ENCODE data around the gene MUC20.
"Not testable (repeated sequence)": the region's sequence is repeated elsewhere in the genome, so short reads cannot be mapped to it uniquely, and the experiment has no call there.

MUC20 gene

GRCh38 chr3:195770081-195770840 is 49.5 kb downstream of the MUC20 start:
- H3K4me3 ChIP-seq (ENCODE audit: low read depth, low read length): no peak overlapping the region
- no peak for DNase-seq (ENCODE audit: low read depth)
- TF ChIP-seq MAX (IDR thresholded peaks at IDR 0.05; ENCODE audit: low read depth, low read length): no peak
- no peak for TF ChIP-seq POLR2A (IDR thresholded peaks at IDR 0.05; ENCODE audit: extremely low read depth, insufficient read length)
- no peak for TF ChIP-seq CTCF (IDR thresholded peaks at IDR 0.05; ENCODE audit: low read depth, low read length)
- no peak for TF ChIP-seq MYC (IDR thresholded peaks at IDR 0.05; ENCODE audit: low read depth, low read length)

- DNase-seq (ENCODE audit: low read depth); H3K4me3 ChIP-seq (ENCODE audit: low read depth, low read length): not testable (repeated sequence)
These were observed 50.3 kb downstream of the MUC20 start for GRCh38 chr3:195770841-195771645.

- H3K4me3 ChIP-seq (ENCODE audit: low read depth, low read length): no peak overlapping the region
- TF ChIP-seq MAX (IDR thresholded peaks at IDR 0.05; ENCODE audit: low read depth, low read length): no peak
- DNase-seq (ENCODE audit: low read depth): no peak
These were observed 51.0 kb downstream of the MUC20 start for GRCh38 chr3:195771646-195772300.

GRCh38 chr3:195773956-195774537 is 53.3 kb downstream of the MUC20 start:
- no peak for DNase-seq (ENCODE audit: low read depth)
- no peak for TF ChIP-seq MAX (IDR thresholded peaks at IDR 0.05; ENCODE audit: low read depth, low read length)
- no peak for TF ChIP-seq CTCF (IDR thresholded peaks at IDR 0.05; ENCODE audit: low read depth, low read length)
- no peak for TF ChIP-seq POLR2A (IDR thresholded peaks at IDR 0.05; ENCODE audit: extremely low read depth, insufficient read length)
- TF ChIP-seq MYC (IDR thresholded peaks at IDR 0.05; ENCODE audit: low read depth, low read length): no peak
- no peak overlapping the region for H3K4me3 ChIP-seq (ENCODE audit: low read depth, low read length)

GRCh38 chr3:195774917-195775316 is 54.1 kb downstream of the MUC20 start:
- DNase-seq (ENCODE audit: low read depth): peak; percentile 24
- TF ChIP-seq MAX (IDR thresholded peaks at IDR 0.05; ENCODE audit: low read depth, low read length) (no peak), CTCF (IDR thresholded peaks at IDR 0.05; ENCODE audit: low read depth, low read length) (peak; percentile 27)
- H3K4me3 ChIP-seq (ENCODE audit: low read depth, low read length): no peak overlapping the region

GRCh38 chr3:195777975-195778374 is 57.2 kb downstream of the MUC20 start:
- no peak for DNase-seq (ENCODE audit: low read depth)
- TF ChIP-seq POLR2A (IDR thresholded peaks at IDR 0.05; ENCODE audit: extremely low read depth, insufficient read length): no peak
- TF ChIP-seq MYC (IDR thresholded peaks at IDR 0.05; ENCODE audit: low read depth, low read length): no peak
- TF ChIP-seq MAX (IDR thresholded peaks at IDR 0.05; ENCODE audit: low read depth, low read length): no peak
- no peak for TF ChIP-seq CTCF (IDR thresholded peaks at IDR 0.05; ENCODE audit: low read depth, low read length)
- H3K4me3 ChIP-seq (ENCODE audit: low read depth, low read length): no peak overlapping the region

GRCh38 chr3:195781236-195781635 is 60.5 kb downstream of the MUC20 start:
- H3K4me3 ChIP-seq (ENCODE audit: low read depth, low read length); DNase-seq (ENCODE audit: low read depth): not testable (repeated sequence)

Measured in NB4 (cell line).